Activated T-cell treated with anti-CD3 and anti-CD28 coated beads for 4 hours (primary cell): ENCODE measurements around the gene PAN3.

Source experiments
- DNase-seq: peaks from one replicate; pipeline ENCODE4 v3.0.0-alpha.2; 2020

PAN3 gene

DNA sequence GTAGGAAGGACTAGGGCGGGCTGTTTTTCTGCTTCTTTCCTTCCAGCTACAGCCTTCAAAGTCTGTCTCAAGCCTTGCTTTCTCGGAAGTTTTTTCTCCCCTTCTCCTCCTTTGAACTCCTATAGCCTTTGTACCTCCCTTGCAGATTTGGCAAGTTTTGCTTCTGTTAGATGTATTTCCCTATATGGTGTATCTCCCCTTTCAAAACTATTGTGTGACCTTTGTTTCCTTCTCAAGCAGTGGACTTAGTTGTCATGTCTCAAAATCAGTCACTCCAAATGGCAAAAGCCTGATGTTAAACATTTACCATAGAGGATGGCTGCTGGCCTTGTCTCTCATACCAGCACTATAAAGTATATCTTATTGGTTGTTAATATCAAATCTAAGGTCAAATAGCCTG lies 203.9 kb downstream of the PAN3 start:
- no peak for DNase-seq

DNA sequence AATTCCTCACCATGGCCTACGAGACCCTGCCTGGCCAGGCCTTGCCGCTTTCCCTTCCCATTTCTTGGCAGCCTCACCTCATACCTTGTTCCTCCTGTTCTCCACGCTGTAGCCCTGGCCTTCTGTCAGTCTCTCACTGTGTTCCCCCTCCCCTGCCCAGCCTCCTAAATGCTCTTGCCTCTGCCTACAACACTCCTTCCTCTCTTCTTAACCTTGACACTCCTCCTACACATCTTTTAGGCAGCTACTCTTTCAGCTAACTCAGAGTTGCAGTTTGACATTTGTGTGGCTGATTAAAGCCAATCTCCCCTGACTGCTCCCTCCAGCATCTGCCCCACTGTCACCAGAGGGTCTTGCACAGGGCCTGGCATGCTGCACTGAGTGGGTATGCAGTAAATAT lies 205.8 kb downstream of the PAN3 start:
- no peak for DNase-seq
